BLaER1 (cell line): Measurements from ENCODE around the gene LENG9.
"Not testable (repeated sequence)": the region's sequence is repeated elsewhere in the genome, so short reads cannot be mapped to it uniquely, and the experiment has no call there.

Experiments used
- H3K27ac ChIP-seq: shearing (Covaris generic); formaldehyde crosslinking; 2 replicates; pipeline ENCODE4 v1.8.1; 2022
- H3K27me3 ChIP-seq: shearing (Covaris generic); formaldehyde crosslinking; 2 replicates; pipeline ENCODE4 v1.8.1; 2022
- H3K36me3 ChIP-seq: shearing (Covaris generic); formaldehyde crosslinking; 2 replicates; pipeline ENCODE4 v1.8.1; 2022
- H3K4me1 ChIP-seq: shearing (Covaris generic); formaldehyde crosslinking; 2 replicates; pipeline ENCODE4 v1.8.1; 2022
- H3K4me2 ChIP-seq: shearing (Covaris generic); formaldehyde crosslinking; 2 replicates; pipeline ENCODE4 v1.8.1; 2022
- H3K4me3 ChIP-seq: shearing (Covaris generic); formaldehyde crosslinking; 2 replicates; pipeline ENCODE4 v1.8.1; 2022
- H3K9ac ChIP-seq: shearing (Covaris generic); formaldehyde crosslinking; 2 replicates; pipeline ENCODE4 v1.8.1; 2022
- H3K9me3 ChIP-seq: shearing (Covaris generic); formaldehyde crosslinking; 2 replicates; pipeline ENCODE4 v1.8.1; 2022
- H4K20me1 ChIP-seq: shearing (Covaris generic); formaldehyde crosslinking; 2 replicates; pipeline ENCODE4 v1.8.1; 2022
- Cebpa-rat ChIP-seq: shearing (Covaris generic); IDR thresholded peaks from 2 replicates; pipeline ENCODE4 v1.8.1; 2022

LENG9 gene

DNA sequence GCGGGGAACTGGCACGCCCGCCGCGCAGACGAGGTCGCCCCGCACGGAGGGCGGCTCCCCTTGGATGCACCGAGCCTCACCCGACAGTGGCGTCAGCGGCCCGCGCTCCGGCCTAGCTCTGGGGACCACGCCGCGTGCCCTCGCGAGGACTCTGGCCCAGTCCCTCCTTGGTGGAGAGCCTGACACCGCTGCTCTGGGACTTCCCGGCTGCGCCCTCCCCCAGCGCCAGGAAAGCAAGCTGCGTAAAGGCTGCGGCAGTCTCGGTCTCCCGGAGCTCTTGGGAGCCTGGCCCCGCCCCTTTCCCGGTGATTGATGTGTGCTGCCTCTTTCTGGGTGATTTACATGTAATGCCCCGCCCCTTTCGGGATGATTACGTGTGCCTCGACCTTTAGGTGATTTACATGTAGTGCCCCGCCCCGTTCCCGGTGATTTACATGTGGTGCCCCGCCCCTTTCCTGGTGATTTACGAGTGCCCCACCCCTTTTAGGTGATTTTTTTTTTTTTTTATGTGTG is at the start of gene LENG9:
Gene LENG9 (minus strand): TSS at position 248 of the 513 bp plus-strand sequence. CDS start 252 bp downstream, outside the sequence.
- Histone ChIP-seq H3K4me3 (peak within 1 kb of the TSS; percentile 84), H3K4me1 (peaks cover 69% of the 10 kb centered on the region), H3K36me3 (peaks cover 35% of the 10 kb centered on the region), H3K9ac (peak within 1 kb of the TSS; percentile 97), H3K27me3 (no peaks in the 10 kb centered on the region), H3K4me2 (peak within 1 kb of the TSS; percentile 97), H3K9me3 (no peaks in the 10 kb centered on the region), H4K20me1 (peaks cover 41% of the 10 kb centered on the region), H3K27ac (peak within 1 kb of the TSS; percentile 99)
- TF ChIP-seq Cebpa-rat = no peak

GRCh38 chr19:54509200-54509940 is 45.8 kb upstream of the LENG9 start:
- not testable (repeated sequence) for H3K4me2 ChIP-seq, H3K36me3 ChIP-seq, H3K4me3 ChIP-seq, H4K20me1 ChIP-seq, H3K9ac ChIP-seq, H3K9me3 ChIP-seq, H3K27me3 ChIP-seq, H3K27ac ChIP-seq
- H3K4me1 ChIP-seq = peaks cover 28% of the 10 kb centered on the region

GRCh38 chr19:54508487-54508886 is 44.9 kb upstream of the LENG9 start:
- H3K36me3 ChIP-seq, H3K27ac ChIP-seq, H3K27me3 ChIP-seq, H3K9me3 ChIP-seq, H3K4me3 ChIP-seq, H3K9ac ChIP-seq, H4K20me1 ChIP-seq: not testable (repeated sequence)
- Histone ChIP-seq H3K4me2 (peak overlapping the region; percentile 60), H3K4me1 (peaks cover 28% of the 10 kb centered on the region)

- Histone ChIP-seq H3K4me3 (no peak overlapping the region), H3K36me3 (no peaks in the 10 kb centered on the region), H4K20me1 (no peaks in the 10 kb centered on the region), H3K4me2 (peak overlapping the region; percentile 60), H3K27ac (no peak overlapping the region), H3K9ac (no peak overlapping the region), H3K4me1 (peaks cover 32% of the 10 kb centered on the region), H3K9me3 (no peaks in the 10 kb centered on the region), H3K27me3 (no peaks in the 10 kb centered on the region)
- TF ChIP-seq Cebpa-rat = no peak
Observed at GRCh38 chr19:54507824-54508223, 44.2 kb upstream of the LENG9 start.

DNA sequence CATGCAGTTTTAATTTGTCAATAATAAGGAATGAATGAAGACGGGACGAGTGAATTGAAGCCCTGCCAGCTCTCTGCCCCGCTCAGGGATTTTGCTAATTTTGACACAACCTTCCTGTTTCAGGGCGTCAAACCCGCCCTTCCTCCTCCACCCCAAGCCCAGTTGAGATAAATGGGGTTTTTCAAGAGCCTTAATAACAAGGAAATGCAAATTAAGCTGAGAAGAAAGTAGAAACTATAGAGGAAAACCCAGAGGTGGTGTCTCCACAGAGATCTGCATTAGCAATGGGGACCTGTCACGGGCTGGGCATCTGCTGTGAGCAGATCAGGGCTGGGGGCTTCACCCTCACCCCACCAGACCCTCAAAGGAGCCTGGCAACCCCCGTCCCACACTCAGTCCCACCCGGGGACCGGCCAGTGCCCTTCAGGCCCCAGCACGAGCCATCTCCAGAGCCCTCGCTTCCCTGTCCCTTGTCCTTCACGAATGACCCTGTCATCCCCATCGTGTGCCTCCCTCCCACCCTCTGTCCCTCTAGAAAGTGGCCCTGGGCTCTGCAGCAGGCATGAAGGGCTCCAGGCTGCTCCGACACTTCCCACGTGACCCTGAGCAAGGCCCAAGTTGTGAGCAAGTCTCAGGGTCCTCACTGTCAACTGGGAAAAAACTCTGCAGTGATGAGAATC is 43.6 kb upstream of the LENG9 start:
- Histone ChIP-seq H3K4me2 (peak overlapping the region; percentile 60), H3K4me1 (peaks cover 38% of the 10 kb centered on the region)
- H3K27me3 ChIP-seq, H3K9me3 ChIP-seq, H4K20me1 ChIP-seq, H3K27ac ChIP-seq, H3K9ac ChIP-seq, H3K4me3 ChIP-seq, H3K36me3 ChIP-seq: not testable (repeated sequence)

DNA sequence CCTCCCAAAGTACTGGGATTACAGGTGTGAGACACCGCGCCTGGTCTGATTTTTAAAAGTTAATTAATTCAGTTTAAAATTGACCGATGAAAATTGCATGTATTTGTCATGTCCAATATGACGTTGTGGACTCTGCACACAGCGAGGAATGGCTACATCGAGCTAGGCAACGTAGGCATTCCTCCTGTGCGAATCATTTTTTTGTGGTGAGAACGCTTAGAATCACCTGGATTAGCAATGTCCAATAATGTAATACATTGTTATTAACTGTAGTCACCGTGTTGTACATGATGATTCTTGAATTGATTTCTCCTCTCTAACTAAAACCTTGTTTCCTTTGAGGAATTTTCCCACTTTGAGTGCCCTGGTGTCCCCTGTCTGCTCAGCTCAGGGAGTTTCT is 42.5 kb upstream of the LENG9 start:
- H3K27me3 ChIP-seq = no peaks in the 10 kb centered on the region
- H3K4me2 ChIP-seq = peak overlapping the region; percentile 52
- H3K4me1 ChIP-seq = peaks cover 38% of the 10 kb centered on the region
- no peaks in the 10 kb centered on the region for H4K20me1 ChIP-seq
- TF ChIP-seq Cebpa-rat = no peak
- H3K4me3 ChIP-seq = no peak overlapping the region
- no peak overlapping the region for H3K9ac ChIP-seq
- H3K27ac ChIP-seq = no peak overlapping the region
- no peaks in the 10 kb centered on the region for H3K36me3 ChIP-seq
- no peaks in the 10 kb centered on the region for H3K9me3 ChIP-seq

DNA sequence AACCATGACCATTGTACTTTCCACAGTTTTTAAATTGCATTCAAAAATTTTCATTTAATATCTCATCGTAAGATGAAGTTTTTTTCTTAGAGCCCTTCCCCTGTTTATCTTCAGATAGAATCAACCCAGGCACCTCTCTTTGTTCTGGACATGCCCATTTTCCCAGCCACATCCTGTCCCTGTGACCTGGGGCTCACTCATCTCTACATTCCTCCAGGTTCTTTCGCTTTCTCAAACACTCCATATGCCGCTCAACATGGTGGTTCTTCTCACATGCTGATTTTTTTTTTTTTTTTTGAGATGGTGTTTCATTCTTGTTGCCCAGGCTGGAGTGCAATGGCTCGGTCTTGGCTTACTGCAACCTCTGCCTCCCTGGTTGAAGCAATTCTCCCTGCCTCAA is 42.0 kb upstream of the LENG9 start:
- H4K20me1 ChIP-seq, H3K9me3 ChIP-seq, H3K4me2 ChIP-seq, H3K27me3 ChIP-seq, H3K36me3 ChIP-seq, H3K9ac ChIP-seq, H3K27ac ChIP-seq, H3K4me3 ChIP-seq: not testable (repeated sequence)
- H3K4me1 ChIP-seq = peaks cover 38% of the 10 kb centered on the region

DNA sequence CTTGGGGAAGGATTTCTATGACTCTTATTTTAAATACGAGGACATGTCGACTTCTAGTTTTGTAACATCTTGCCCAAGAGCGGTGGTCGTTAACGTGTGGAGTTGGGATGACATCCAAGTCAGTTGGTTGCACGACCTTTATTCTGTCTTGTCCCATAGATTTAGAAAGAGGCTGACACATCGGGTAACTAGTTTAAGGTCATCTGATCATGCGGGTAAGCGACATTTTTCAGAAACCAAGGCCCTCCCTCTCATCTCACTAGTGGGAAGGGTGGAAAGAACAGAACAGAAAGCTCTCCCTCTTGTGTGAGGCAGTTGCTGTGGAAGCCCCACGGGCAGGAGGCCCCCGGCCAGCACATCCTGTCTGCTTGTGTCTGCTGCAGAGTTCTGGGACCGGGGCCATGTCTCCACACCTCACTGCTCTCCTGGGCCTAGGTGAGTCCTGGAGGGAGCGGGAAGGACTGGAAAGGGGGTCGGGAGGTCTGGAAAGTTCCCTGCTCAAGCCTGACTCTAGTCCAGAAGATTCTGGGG is 39.0 kb upstream of the LENG9 start, which contains the start of gene LAIR2:
Gene LAIR2 (plus strand): TSS at position 314 of the 531 bp plus-strand sequence. CDS start 88 bp downstream, at position 402.
- peak within 1 kb of the TSS; percentile 35; the same call in 1 of the 2 replicates for H3K27ac ChIP-seq
- H3K9ac ChIP-seq = no peak within 1 kb of the TSS

DNA sequence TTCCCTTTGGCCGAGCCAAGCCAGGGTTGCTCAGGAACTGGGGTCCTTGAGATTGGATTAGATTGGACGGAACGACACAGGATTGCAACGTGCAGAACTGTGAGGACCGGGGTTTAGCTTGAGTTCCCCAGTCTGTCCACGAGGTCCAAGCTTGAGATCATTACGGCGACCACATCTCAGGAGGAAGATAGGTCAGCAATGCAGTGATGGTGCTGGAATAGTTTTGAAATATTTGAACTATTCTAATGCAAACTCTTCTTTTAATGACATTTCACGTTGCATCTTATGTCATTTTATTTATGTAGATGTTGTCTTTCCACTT is 34.8 kb upstream of the LENG9 start:
- Histone ChIP-seq H3K4me3 (peak overlapping the region; percentile 56), H3K4me1 (peaks cover 71% of the 10 kb centered on the region), H3K27ac (peak overlapping the region; percentile 67), H3K9ac (peak overlapping the region; percentile 34; the same call in 1 of the 2 replicates), H3K4me2 (peak overlapping the region; percentile 74)
- H3K36me3 ChIP-seq, H3K27me3 ChIP-seq, H4K20me1 ChIP-seq, H3K9me3 ChIP-seq: not testable (repeated sequence)

More for the DNA sequence above, 39.0 kb upstream of the LENG9 start, which contains the start of gene LAIR2:
- TF ChIP-seq Cebpa-rat = no peak
- Histone ChIP-seq H3K4me3 (no peak within 1 kb of the TSS), H3K9me3 (no peaks in the 10 kb centered on the region), H3K27me3 (no peaks in the 10 kb centered on the region), H3K4me2 (peak within 1 kb of the TSS; percentile 72), H4K20me1 (no peaks in the 10 kb centered on the region), H3K4me1 (peaks cover 48% of the 10 kb centered on the region), H3K36me3 (no peaks in the 10 kb centered on the region)

- Histone ChIP-seq H3K27ac (peak overlapping the region; percentile 67), H3K9ac (peak overlapping the region; percentile 34; the same call in 1 of the 2 replicates), H3K4me2 (peak overlapping the region; percentile 74), H3K4me3 (peak overlapping the region; percentile 56), H3K4me1 (peaks cover 70% of the 10 kb centered on the region)
- not testable (repeated sequence) for H3K36me3 ChIP-seq, H3K9me3 ChIP-seq, H4K20me1 ChIP-seq, H3K27me3 ChIP-seq
Observed at GRCh38 chr19:54497747-54498450, 34.3 kb upstream of the LENG9 start.

DNA sequence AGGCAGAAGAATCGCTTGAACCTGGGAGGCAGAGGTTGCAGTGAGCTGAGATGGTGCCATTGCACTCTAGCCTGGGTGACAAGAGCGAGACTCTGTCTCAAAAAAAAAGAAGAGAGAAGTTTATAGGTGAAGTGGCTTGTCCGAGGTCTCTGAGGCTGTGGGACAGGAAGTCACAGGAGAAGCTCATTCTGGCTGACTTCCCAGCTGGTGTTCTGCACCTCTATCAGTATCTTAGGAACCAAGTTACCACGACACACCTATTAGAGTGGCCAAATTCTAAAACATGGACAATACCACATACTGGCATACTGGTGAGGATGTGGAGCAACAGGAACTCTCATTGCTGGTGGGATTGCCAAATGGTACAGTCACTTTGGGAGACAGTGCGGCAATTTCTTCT is 31.7 kb upstream of the LENG9 start:
- peaks cover 91% of the 10 kb centered on the region for H3K4me1 ChIP-seq
- H3K27ac ChIP-seq, H3K9me3 ChIP-seq, H3K4me3 ChIP-seq, H3K36me3 ChIP-seq, H3K9ac ChIP-seq, H4K20me1 ChIP-seq, H3K27me3 ChIP-seq: not testable (repeated sequence)
- H3K4me2 ChIP-seq = peak overlapping the region; percentile 36; the same call in 1 of the 2 replicates
